IMR-90 (cell line): ENCODE measurements around the gene CCDC194. TPM values are rescaled to one million over a fixed set of nuclear protein-coding genes. Genes with fewer than 3 reads are reported as not detected.

Experiments
- ATAC-seq: fragments of 200-7000 bp; cut with Tn5 transposase; 2 replicates; pipeline ENCODE4 v1.9.1; 2020; ENCODE audit warnings: low read depth, mild to moderate bottlenecking, moderate library complexity
- BruUV-seq: library from RNA; stranded (reverse); fragments of 400-500 nt; replicated peaks from 2 replicates; lab custom pipeline; 2021; lab: Mats Ljungman, UMichigan
- CTCF ChIA-PET: fragments of 300-600 bp; formaldehyde crosslinking; extraction: SDS; loops from one replicate; lab custom pipeline; 2021; ENCODE audit warnings: antibody characterized with exemption; lab: Yijun Ruan, JAX
- POLR2A ChIA-PET: fragments of 300-600 bp; sonication (Branson Sonifier 250); formaldehyde crosslinking; loops from one replicate; lab custom pipeline; 2022; ENCODE audit warnings: antibody characterized with exemption; ENCODE audit not compliant: unreplicated experiment; lab: Charles Lee
- DNase-seq: peaks from one replicate; pipeline ENCODE4 v3.0.0; 2013
- H2AFZ ChIP-seq: replicated peaks from 2 replicates; pipeline ENCODE3; 2013; ENCODE audit warnings: low read length, mild to moderate bottlenecking; ENCODE audit not compliant: poor library complexity
- H2AK5ac ChIP-seq: 2 replicates; pipeline ENCODE4 v1.6.1; 2013; ENCODE audit warnings: low read depth, low read length, inconsistent platforms
- H2AK9ac ChIP-seq: replicated peaks from 2 replicates; pipeline ENCODE3; 2013; ENCODE audit warnings: mild to moderate bottlenecking, low read depth, low read length, moderate library complexity; ENCODE audit not compliant: poor library complexity
- H2BK120ac ChIP-seq: 2 replicates; pipeline ENCODE4 v1.6.1; 2013; ENCODE audit warnings: low read depth, low read length, inconsistent platforms
- H2BK15ac ChIP-seq: 3 replicates; pipeline ENCODE4 v1.6.1; 2013; ENCODE audit warnings: low read depth, low read length, inconsistent platforms
- H2BK20ac ChIP-seq: 2 replicates; pipeline ENCODE4 v1.6.1; 2013; ENCODE audit warnings: low read depth, mild to moderate bottlenecking, inconsistent platforms, low read length, moderate library complexity
- H2BK5ac ChIP-seq: 2 replicates; pipeline ENCODE4 v1.6.1; 2013; ENCODE audit warnings: mild to moderate bottlenecking, low read depth, low read length, inconsistent platforms; ENCODE audit not compliant: poor library complexity, severe bottlenecking
- H3K14ac ChIP-seq: replicated peaks from 2 replicates; pipeline ENCODE4 v1.6.1; 2013; ENCODE audit warnings: low read depth, low read length, inconsistent platforms
- H3K18ac ChIP-seq: 2 replicates; pipeline ENCODE4 v1.6.1; 2013; ENCODE audit warnings: low read depth, low read length, control low read depth
- H3K23ac ChIP-seq: 2 replicates; pipeline ENCODE4 v1.6.1; 2013; ENCODE audit warnings: low read depth, low read length, inconsistent platforms
- H3K27ac ChIP-seq: 2 replicates; pipeline ENCODE4 v1.5.1; 2013; ENCODE audit warnings: mild to moderate bottlenecking, control low read depth, low read length; ENCODE audit not compliant: insufficient read depth
- H3K27me3 ChIP-seq: 2 replicates; pipeline ENCODE4 v1.6.1; 2013; ENCODE audit warnings: low read length; ENCODE audit not compliant: control insufficient read depth, insufficient read depth
- H3K36me3 ChIP-seq: 2 replicates; pipeline ENCODE4 v1.6.1; 2013; ENCODE audit warnings: low read length, mixed read lengths; ENCODE audit not compliant: control insufficient read depth, insufficient read depth
- H3K4ac ChIP-seq: 2 replicates; pipeline ENCODE4 v1.6.1; 2013; ENCODE audit warnings: low read depth, low read length, inconsistent platforms
- H3K4me1 ChIP-seq: 2 replicates; pipeline ENCODE4 v1.6.1; 2013; ENCODE audit warnings: low read length, mixed read lengths; ENCODE audit not compliant: control insufficient read depth, insufficient read depth
- H3K4me2 ChIP-seq: 2 replicates; pipeline ENCODE4 v1.6.1; 2013; ENCODE audit warnings: low read depth, mild to moderate bottlenecking, control low read depth, low read length, moderate library complexity
- H3K4me3 ChIP-seq: 2 replicates; pipeline ENCODE4 v1.5.1; 2013; ENCODE audit warnings: low read depth, mild to moderate bottlenecking, control low read depth, low read length, moderate library complexity; ENCODE audit not compliant: insufficient read depth
- H3K56ac ChIP-seq: 2 replicates; pipeline ENCODE4 v1.6.1; 2013; ENCODE audit warnings: low read length, inconsistent platforms; ENCODE audit not compliant: insufficient read depth; ENCODE audit errors: extremely low read depth
- H3K79me1 ChIP-seq, 2 experiments: 2 replicates each; pipeline ENCODE4 v1.6.1; 2013; ENCODE audit warnings: low read length in 2 of 2, inconsistent platforms in 1 of 2, low read depth in 1 of 2
- H3K9ac ChIP-seq: 2 replicates; pipeline ENCODE4 v1.6.1; 2013; ENCODE audit warnings: low read depth, low read length, control low read depth
- H3K9me1 ChIP-seq: 2 replicates; pipeline ENCODE4 v1.6.1; 2013; ENCODE audit warnings: low read length, inconsistent platforms; ENCODE audit not compliant: insufficient read depth
- H3K9me3 ChIP-seq: 2 replicates; pipeline ENCODE4 v1.6.1; 2013; ENCODE audit warnings: low read length; ENCODE audit not compliant: control insufficient read depth, insufficient read depth
- H4K20me1 ChIP-seq: 2 replicates; pipeline ENCODE4 v1.6.1; 2013; ENCODE audit warnings: low read length, inconsistent platforms; ENCODE audit not compliant: insufficient read depth
- H4K5ac ChIP-seq: 2 replicates; pipeline ENCODE4 v1.6.1; 2013; ENCODE audit warnings: mild to moderate bottlenecking, low read depth, low read length, control low read depth
- H4K8ac ChIP-seq, 2 experiments: 2 replicates each; pipeline ENCODE4 v1.6.1; 2013; ENCODE audit warnings: low read depth in 2 of 2, low read length in 2 of 2, control low read depth in 1 of 2, inconsistent platforms in 1 of 2
- H4K91ac ChIP-seq: 2 replicates; pipeline ENCODE4 v1.6.1; 2013; ENCODE audit warnings: low read depth, low read length, inconsistent platforms; ENCODE audit not compliant: insufficient read depth
- CEBPB ChIP-seq: IDR thresholded peaks from 2 replicates; pipeline ENCODE4 v1.6.1; 2012; ENCODE audit warnings: low read depth, low read length, improper control_type of control experiment
- ELK1 ChIP-seq: fragments of 150-350 bp; IDR thresholded peaks from 2 replicates; pipeline ENCODE4 v1.6.1; 2016; ENCODE audit warnings: low read depth, mild to moderate bottlenecking, low read length, moderate library complexity, borderline replicate concordance
- WGBS, 2 experiments: methylation state at CpG; one replicate each; pipeline versions ENCODE4 v1.1.5 to v1.1.7; 2013; ENCODE audit warnings: missing lambda C conversion rate in 2 of 2; ENCODE audit not compliant: insufficient read length in 1 of 2; ENCODE audit errors: extremely low coverage in 2 of 2; 5-methylcytosine and 5-hydroxymethylcytosine counted together
- dilution Hi-C: fragments of 300-500 bp; cut with HindIII; formaldehyde crosslinking; loops from one replicate; pipeline ENCODE4 v1.14.3; 2018; ENCODE audit warnings: low sequenced_read_pairs; ENCODE audit not compliant: unreplicated experiment
- in situ Hi-C: fragments of 300-500 bp; cut with MboI; formaldehyde crosslinking; loops from 3 replicates; pipeline ENCODE4 v1.14.3; 2019; ENCODE audit warnings: low sequenced_read_pairs, inconsistent platforms, mixed read lengths
- intact Hi-C: fragments of 100-400 bp; cut with micrococcal nuclease; formaldehyde crosslinking; loops from 2 replicates; pipeline ENCODE4 v1.10.0; 2022
- polyA plus RNA-seq, 3 experiments: library from polyadenylated mRNA; depleted of rRNA; stranded (reverse); fragments of >200 nt; gene quantifications; 2 replicates each; pipeline ENCODE4 v1.2.3, GENCODE V29; 2012; ENCODE audit warnings: low replicate concordance in 1 of 3
- total RNA-seq: library from RNA; depleted of rRNA; stranded (reverse); fragments of >200 nt; gene quantifications from 2 replicates; pipeline ENCODE4 v1.2.3, GENCODE V29; 2012

CCDC194 gene
- total and polyA plus RNA-seq, 2 of the 4 experiments (the other 2 are of a cell fraction) = not detected

GRCh38 chr19:17405250-17406045 is 11.5 kb upstream of the CCDC194 start, which contains the start of gene BST2:
TSS of gene BST2 (minus strand) at chr19:17405630. CDS start at chr19:17405575, 55 bp downstream.
- no TSS peak for BruUV-seq
- no peak within 1 kb of the TSS for H3K18ac ChIP-seq
- H2BK5ac ChIP-seq = no peak within 1 kb of the TSS
- H3K9ac ChIP-seq = no peak within 1 kb of the TSS
- H3K9me1 ChIP-seq = peaks cover 2% of the 10 kb centered on the region; the same call in 1 of the 2 replicates
- no peak within 1 kb of the TSS for H2AK5ac ChIP-seq
- intact Hi-C loops (no loop called here), dilution Hi-C loops (no loop called here), in situ Hi-C loops (no loop called here)
- H3K4ac ChIP-seq = no peak within 1 kb of the TSS
- peak within 1 kb of the TSS; percentile 21 to 78; a peak in 2 of 4 replicates for H4K8ac ChIP-seq
- H2BK15ac ChIP-seq = no peak within 1 kb of the TSS
- TF ChIP-seq CEBPB (peak; percentile 67), ELK1 (no peak)
- peak within 1 kb of the TSS; percentile 73 for H2AFZ ChIP-seq
- no peak within 1 kb of the TSS for H2BK120ac ChIP-seq
- H3K4me1 ChIP-seq = no peaks in the 10 kb centered on the region
- H3K14ac ChIP-seq = no peak within 1 kb of the TSS
- H3K4me3 ChIP-seq = no peak within 1 kb of the TSS
- no peaks in the 10 kb centered on the region for H3K79me1 ChIP-seq
- H3K36me3 ChIP-seq = no peaks in the 10 kb centered on the region
- ATAC-seq (peak; percentile 92), DNase-seq (peak; percentile 37)
- H3K4me2 ChIP-seq = no peak within 1 kb of the TSS
- peak within 1 kb of the TSS; percentile 70 for H4K5ac ChIP-seq
- peak within 1 kb of the TSS; percentile 60 for H2AK9ac ChIP-seq
- no peaks in the 10 kb centered on the region for H3K9me3 ChIP-seq
- no peak within 1 kb of the TSS for H3K56ac ChIP-seq
- CTCF ChIA-PET = no interaction called here
- H2BK20ac ChIP-seq = no peak within 1 kb of the TSS
- no peak within 1 kb of the TSS for H4K91ac ChIP-seq
- H3K23ac ChIP-seq = no peak within 1 kb of the TSS
- no peak within 1 kb of the TSS for H3K27ac ChIP-seq
- no CpG with 5 or more reads among the region's 18 CpGs for WGBS, 2 experiments
- POLR2A ChIA-PET = interaction anchor here (1.0 kb wide), 1 partner anchor 96 kb away, joined by 4 read pairs; the partner anchor contains the start of gene DDA1
- no peaks in the 10 kb centered on the region for H4K20me1 ChIP-seq
- no peaks in the 10 kb centered on the region for H3K27me3 ChIP-seq
